ENCODE data around the gene MED13L. TPM values are rescaled to one million over a fixed set of nuclear protein-coding genes. Genes with fewer than 3 reads are reported as not detected.

MED13L gene
- total and polyA plus RNA-seq, 2 of the 8 experiments (the other 6 are each of a cell fraction or from before 2014, with no cell fraction given) = 15.9 to 51.7 TPM

DNA sequence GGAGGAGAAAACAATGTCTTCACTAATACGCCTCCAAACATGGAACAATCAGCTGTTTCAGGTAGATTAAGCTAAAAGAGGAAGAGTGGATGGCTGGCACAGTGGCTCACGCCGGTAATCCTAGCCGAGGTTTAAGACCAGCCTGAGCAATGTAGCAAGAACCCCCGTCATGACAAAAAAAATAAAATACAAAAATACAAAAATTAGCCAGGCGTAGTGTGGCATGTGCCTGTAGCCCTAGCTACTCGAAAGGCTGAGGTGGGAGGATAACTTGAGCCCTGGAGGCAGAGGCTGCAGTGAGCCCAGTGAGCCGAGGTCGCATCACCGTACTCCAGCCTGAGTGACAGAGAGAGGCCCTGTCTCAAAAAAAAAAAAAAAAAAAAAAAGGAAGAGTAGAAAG lies 1.2 kb upstream of the MED13L start:
- no peak overlapping the region for H2BK120ac ChIP-seq (replicated peaks; ENCODE audit: low read depth, low read length)
- H4K8ac ChIP-seq (ENCODE audit: extremely low read depth, insufficient read depth, low read length) = no peak overlapping the region
- DNase-seq (ENCODE audit: low read depth in 1 of 2, low spot score in 2 of 2) (no peak), FAIRE-seq (no peak)
- H2BK12ac ChIP-seq (ENCODE audit: low read depth, low read length) = no peak overlapping the region
- H3K4me2 ChIP-seq (ENCODE audit: insufficient read depth in 1 of 2, low read depth in 2 of 2, low read length in 2 of 2) = peak overlapping the region in 1 of 2 experiments; percentile 43; a peak in 2 of 4 replicates
- no peak overlapping the region for H3K23ac ChIP-seq (ENCODE audit: insufficient read length)
- H3K79me1 ChIP-seq (ENCODE audit: low read depth, low read length) = no peaks in the 10 kb centered on the region
- peak overlapping the region in 3 of 4 experiments; percentile 69 to 81 (median 70); a peak in 3 of 8 replicates for H3K4me3 ChIP-seq (ENCODE audit: extremely low read depth in 1 of 4, insufficient read depth in 2 of 4, low read depth in 3 of 4, low read length in 4 of 4)
- WGBS, 2 experiments (ENCODE audit: extremely low coverage in 1 of 2, insufficient coverage in 1 of 2, insufficient read length in 1 of 2, insufficient replicate concordance in 2 of 2, low coverage in 1 of 2, low lambda C conversion rate in 2 of 2, missing lambda C conversion rate in 1 of 2) = 82% methylated on average over 7 of the region's 10 CpGs; no CpG with 5 or more reads in 1 of the 2 experiments
- peaks cover 2 to 13% (median 7%) of the 10 kb centered on the region in 4 experiments; a peak in 4 of 7 replicates for H3K4me1 ChIP-seq (replicated peaks in 1 of 4; ENCODE audit: control insufficient read depth in 3 of 4, insufficient read depth in 4 of 4, low read length in 3 of 4)
- ChIA-PET CTCF (ENCODE audit: partially characterized antibody) (interaction anchor here (0.5 to 1.4 kb wide), 13 partner anchors 58 to 411 kb away, joined by 3 to 6 read pairs (median 3); no protein-coding TSS in a partner anchor), POLR2A (ENCODE audit: partially characterized antibody) (interaction anchor here (0.7 to 1.4 kb wide), 7 partner anchors 10 to 534 kb away, joined by 3 to 4 read pairs (median 3); no protein-coding TSS in a partner anchor)
- TF ChIP-seq, protein P1, sequence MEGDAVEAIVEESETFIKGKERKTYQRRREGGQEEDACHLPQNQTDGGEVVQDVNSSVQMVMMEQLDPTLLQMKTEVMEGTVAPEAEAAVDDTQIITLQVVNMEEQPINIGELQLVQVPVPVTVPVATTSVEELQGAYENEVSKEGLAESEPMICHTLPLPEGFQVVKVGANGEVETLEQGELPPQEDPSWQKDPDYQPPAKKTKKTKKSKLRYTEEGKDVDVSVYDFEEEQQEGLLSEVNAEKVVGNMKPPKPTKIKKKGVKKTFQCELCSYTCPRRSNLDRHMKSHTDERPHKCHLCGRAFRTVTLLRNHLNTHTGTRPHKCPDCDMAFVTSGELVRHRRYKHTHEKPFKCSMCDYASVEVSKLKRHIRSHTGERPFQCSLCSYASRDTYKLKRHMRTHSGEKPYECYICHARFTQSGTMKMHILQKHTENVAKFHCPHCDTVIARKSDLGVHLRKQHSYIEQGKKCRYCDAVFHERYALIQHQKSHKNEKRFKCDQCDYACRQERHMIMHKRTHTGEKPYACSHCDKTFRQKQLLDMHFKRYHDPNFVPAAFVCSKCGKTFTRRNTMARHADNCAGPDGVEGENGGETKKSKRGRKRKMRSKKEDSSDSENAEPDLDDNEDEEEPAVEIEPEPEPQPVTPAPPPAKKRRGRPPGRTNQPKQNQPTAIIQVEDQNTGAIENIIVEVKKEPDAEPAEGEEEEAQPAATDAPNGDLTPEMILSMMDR (IDR thresholded peaks at IDR 0.05; ENCODE audit: control extremely low read depth in 1 of 3, insufficient read depth in 1 of 3, low read depth in 1 of 3, low read length in 3 of 3) = no peak
- TF ChIP-seq GABPA (IDR thresholded peaks at IDR 0.05; ENCODE audit: borderline replicate concordance, insufficient read depth, low read length) = no peak
- no peaks in the 10 kb centered on the region for H3K9me3 ChIP-seq (ENCODE audit: insufficient read depth in 2 of 2, low read depth in 1 of 2, low read length in 1 of 2)
- H3K18ac ChIP-seq (ENCODE audit: extremely low read depth, low read length) = no peak overlapping the region; the same call in 1 of the 2 replicates
- H3K79me2 ChIP-seq (ENCODE audit: control insufficient read depth in 1 of 2, insufficient read depth in 2 of 2, low read length in 2 of 2) = peaks cover 6 to 31% of the 10 kb centered on the region in 2 experiments; a peak in 3 of 4 replicates
- H3K9ac ChIP-seq (replicated peaks in 1 of 4; ENCODE audit: extremely low read depth in 1 of 4, low read depth in 3 of 4, low read length in 3 of 4) = no peak overlapping the region
- no peak overlapping the region for H2AK5ac ChIP-seq (ENCODE audit: low read depth, low read length)
- no peak overlapping the region for H3K4ac ChIP-seq (replicated peaks; ENCODE audit: insufficient read length, low read depth, low read length)
- no peak overlapping the region for H2AFZ ChIP-seq (ENCODE audit: low read length)
- no peak overlapping the region for H2BK5ac ChIP-seq (ENCODE audit: low read depth, low read length)
- H3K14ac ChIP-seq (ENCODE audit: insufficient read length) = no peak overlapping the region
- H3K23me2 ChIP-seq (ENCODE audit: low read depth, low read length) = peaks cover 10% of the 10 kb centered on the region; the same call in 1 of the 2 replicates
- no peak overlapping the region for H4K5ac ChIP-seq (ENCODE audit: insufficient read length, low read depth, low read length)
- H3K27ac ChIP-seq (ENCODE audit: low read depth, low read length) = no peak overlapping the region
- peaks cover 0 to 7% of the 10 kb centered on the region in 2 experiments for H4K20me1 ChIP-seq (replicated peaks in 1 of 2; ENCODE audit: control insufficient read depth in 1 of 2, insufficient read depth in 2 of 2, low read length in 2 of 2)
- no peak overlapping the region for H3K56ac ChIP-seq (replicated peaks; ENCODE audit: insufficient read length, low read depth, low read length)
- H2BK15ac ChIP-seq (ENCODE audit: low read length) = no peak overlapping the region
- no peak overlapping the region for H2BK20ac ChIP-seq (ENCODE audit: low read length)
- no peaks in the 10 kb centered on the region for H3K27me3 ChIP-seq (replicated peaks in 1 of 4; ENCODE audit: control insufficient read depth in 3 of 4, extremely low read depth in 1 of 4, insufficient read depth in 3 of 4, low read length in 3 of 4)
- H3K36me3 ChIP-seq (ENCODE audit: control insufficient read depth in 2 of 4, insufficient read depth in 4 of 4, low read length in 3 of 4) = no peaks in the 10 kb centered on the region
- no peak overlapping the region for H4K91ac ChIP-seq (replicated peaks; ENCODE audit: insufficient read length, low read length)
